Head of caudate nucleus (tissue), 42 donors: ENCODE measurements around the gene TRNP1.

Experiments used
- DNase-seq, 42 donors: peaks; one replicate each; pipeline versions ENCODE4 v3.0.0 to v3.0.0-alpha.2; 2020 to 2021; ENCODE audit warnings: mixed read lengths in 7 of 42
- intact Hi-C: fragments of 100-400 bp; cut with DNase I; formaldehyde crosslinking; loops from one replicate; pipeline ENCODE4 v1.15.0; 2022

The TRNP1 gene

DNA sequence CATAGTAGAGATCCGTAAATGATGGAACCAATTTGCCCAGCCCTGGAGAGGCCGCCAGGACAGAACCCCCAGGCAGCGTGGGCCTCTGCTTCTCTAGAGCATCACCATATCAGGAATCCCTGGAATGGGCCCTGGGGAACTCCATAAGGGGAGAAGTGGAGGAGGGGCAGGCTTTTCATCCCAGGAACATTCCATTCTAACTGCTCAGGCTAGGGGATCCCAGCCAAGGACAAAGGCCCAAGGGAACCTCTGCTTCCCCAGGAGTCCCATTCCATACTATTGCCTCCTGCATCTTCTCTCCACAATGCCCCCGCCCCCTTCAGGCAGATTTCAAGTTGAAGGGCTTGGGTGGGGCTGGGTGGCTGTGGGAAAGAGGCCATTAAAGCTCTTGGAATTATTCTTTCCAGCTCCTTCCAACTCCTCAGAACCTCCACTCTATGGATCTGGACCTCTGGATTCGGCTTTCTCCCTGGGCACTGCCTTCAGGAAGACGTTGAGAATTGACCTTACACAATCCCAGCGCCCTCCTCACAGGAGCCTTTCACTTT lies 6.0 kb downstream of the TRNP1 start:
- DNase-seq: no peak
- intact Hi-C loops: no loop called here

GRCh38 chr1:27000090-27000816 lies 6.8 kb downstream of the TRNP1 start:
- no peak for DNase-seq
- intact Hi-C loops: no loop called here

- DNase-seq: no peak
- intact Hi-C loops: no loop called here
Observed at GRCh38 chr1:27000817-27001460, 7.4 kb downstream of the TRNP1 start.

- peak in 40 of 42 donors; percentile 30 to 75 (median 54) for DNase-seq
- intact Hi-C loops: no loop called here
Observed at GRCh38 chr1:27001570-27002360, 8.3 kb downstream of the TRNP1 start.

DNA sequence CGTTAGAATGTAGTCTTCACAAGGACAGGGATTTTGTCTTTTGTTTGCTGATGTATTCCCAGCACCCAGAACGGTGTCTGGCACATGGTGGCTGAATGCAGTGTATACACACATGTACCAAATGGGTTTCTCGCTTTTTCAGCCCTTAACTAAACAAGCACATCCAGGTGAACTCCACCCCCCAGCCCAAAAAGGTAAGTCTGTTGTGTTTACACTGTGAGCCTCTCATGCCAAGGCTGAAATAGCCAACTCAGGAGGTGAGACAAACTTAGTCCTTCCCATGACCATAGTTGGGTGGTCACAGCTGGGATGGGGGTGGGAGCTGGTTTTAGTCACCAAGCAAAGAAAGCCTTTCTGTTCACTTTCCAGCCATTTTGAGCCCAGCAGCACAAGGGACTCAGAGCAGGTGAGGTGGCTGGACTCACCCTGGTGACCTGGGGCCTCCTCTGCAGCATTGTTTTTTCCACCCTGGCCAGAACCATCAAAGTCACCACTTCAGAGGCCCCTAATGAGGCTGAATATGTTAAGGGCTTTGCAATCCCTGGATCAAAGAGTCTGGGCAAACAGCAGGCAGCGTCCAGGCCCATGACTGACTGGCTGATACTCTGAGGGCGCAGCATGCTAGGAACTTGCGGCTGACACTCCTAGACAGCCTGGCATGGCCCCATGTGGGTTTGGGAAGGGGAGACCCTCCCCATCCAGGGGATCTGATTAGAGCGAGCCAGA lies 10.4 kb downstream of the TRNP1 start:
- DNase-seq: no peak
- intact Hi-C loops: no loop called here

DNA sequence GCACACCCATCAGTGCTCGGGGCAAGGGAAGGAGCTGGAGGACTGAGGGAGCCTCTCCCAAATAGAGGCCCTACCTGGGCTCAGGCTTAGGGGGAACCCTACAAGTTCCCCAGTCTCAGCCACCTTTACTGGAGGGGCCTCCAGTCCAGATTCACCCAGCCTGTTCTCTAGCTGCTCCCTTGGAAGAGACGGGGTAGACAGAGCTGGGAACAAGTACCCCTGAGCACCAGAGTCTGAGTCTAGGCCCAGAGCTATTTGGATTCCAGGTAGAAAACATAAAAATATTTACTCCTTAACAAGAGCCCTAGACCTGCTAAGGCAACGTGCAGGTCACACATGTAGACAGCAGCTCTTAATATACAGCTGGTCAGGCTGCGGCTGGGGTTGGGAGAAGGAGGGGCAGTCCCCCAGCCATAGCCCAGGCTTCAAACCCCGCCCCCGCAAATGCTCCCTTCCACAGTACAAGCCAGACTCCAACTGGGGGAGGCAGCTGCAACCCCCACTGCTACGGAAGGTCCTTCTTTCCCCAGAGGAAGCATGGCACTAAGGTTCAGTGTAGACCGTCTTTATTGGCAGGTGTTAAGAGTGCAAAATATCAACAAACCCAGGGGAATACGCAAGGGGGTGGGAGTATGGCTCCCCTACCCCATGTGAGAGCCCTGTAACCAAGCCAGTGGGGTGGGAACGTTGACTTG lies 11.1 kb downstream of the TRNP1 start:
- DNase-seq: no peak
- intact Hi-C loops: no loop called here

DNA sequence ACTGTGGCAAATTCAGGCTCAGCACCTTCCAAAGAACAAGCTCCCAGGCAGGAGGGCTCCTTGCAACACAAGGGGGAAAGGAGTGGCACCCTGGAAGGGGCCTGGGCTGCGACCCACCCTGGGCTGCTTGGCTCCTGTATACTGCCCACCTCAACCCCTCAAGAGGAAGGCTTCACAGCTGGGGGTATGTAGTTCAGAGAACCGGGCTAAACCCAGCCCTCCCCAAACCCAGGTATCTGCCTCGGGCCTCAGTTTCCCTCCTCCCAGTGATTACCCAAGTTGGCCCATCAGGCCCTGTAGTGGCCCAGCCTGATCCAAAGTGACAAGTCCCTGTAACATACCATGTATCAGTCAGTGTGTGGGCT lies 11.7 kb downstream of the TRNP1 start:
- intact Hi-C loops: no loop called here
- no peak for DNase-seq

- intact Hi-C loops: no loop called here
- no peak for DNase-seq
Observed at GRCh38 chr1:27005648-27006496, 12.4 kb downstream of the TRNP1 start.

DNA sequence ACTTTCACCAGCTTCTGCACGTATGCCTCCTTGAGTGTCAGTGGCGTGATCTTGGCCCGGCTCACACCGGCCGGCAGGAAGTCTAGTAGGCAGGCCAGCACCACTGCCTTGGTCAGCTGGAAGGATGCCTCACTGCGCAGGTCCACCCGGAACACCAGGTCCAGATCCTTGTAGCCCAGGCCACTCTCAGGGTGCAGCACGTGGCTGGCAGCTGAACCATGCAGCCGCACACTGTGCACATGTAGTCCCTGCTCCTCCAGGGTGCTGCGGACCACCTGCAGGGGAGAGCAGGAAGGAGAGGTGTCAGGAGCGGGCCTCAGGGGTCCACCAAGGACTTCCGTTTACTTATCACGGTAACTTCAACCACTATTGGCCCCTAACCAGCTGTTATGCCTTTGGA lies 13.2 kb downstream of the TRNP1 start:
- intact Hi-C loops: no loop called here
- no peak for DNase-seq

GRCh38 chr1:27007909-27008582 lies 14.6 kb downstream of the TRNP1 start:
- DNase-seq: no peak
- intact Hi-C loops: no loop called here

GRCh38 chr1:27009601-27010197 lies 16.2 kb downstream of the TRNP1 start:
- DNase-seq: no peak
- intact Hi-C loops: no loop called here

DNA sequence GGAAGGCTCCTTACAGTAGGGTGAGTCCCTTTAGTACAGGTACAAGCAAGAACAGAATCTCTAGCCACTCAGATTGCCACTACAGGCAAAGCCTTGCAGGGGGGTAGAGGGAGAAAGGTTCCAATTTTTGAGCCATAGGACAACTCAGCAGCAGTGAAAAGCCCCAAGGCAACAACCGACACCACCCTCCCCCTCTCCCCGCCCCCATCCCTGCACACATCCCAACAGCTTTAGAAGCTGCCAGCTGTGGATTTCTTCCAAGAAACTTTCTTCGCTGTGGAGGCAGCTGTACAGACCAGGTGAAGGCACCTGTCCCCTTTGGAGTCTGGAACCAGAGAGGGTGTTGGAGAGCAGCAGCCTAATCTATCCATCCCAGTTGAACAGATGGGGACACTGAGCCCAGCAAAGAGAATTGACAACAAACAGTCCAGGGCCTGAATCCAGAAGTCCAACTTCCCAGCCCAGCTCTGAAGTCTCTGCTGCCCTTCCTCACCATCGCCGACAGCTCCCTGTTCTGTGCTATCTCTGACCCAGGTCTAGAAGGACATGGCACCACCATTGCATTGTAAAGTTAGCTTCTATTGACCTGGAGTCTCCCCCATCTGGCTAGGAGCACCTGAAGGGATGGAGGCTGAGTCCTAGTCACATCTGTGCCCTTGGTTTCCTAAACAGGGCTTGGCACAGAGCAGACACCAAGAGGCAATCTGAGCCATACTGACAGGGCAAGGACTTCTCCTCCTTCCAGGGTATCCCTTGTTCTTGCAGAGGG lies 16.9 kb downstream of the TRNP1 start:
- intact Hi-C loops: no loop called here

GRCh38 chr1:27011058-27011764 lies 17.7 kb downstream of the TRNP1 start:
- intact Hi-C loops: no loop called here
- DNase-seq: peak in 39 of 42 donors; percentile 32 to 83 (median 57)

More for the DNA sequence above, 16.9 kb downstream of the TRNP1 start:
- no peak for DNase-seq

GRCh38 chr1:27011976-27012563 lies 18.6 kb downstream of the TRNP1 start:
- DNase-seq: no peak
- intact Hi-C loops: no loop called here

GRCh38 chr1:27015260-27015659 lies 21.8 kb downstream of the TRNP1 start:
- no peak for DNase-seq
- intact Hi-C loops: no loop called here
